Measurements from ENCODE around the gene TMEM63C.

The TMEM63C gene

GRCh38 chr14:77206877-77207389, 25.3 kb downstream of the TMEM63C start:
- Histone ChIP-seq H3K36me3 (ENCODE audit: insufficient read depth, low read length) (no peaks in the 10 kb centered on the region), H3K4me1 (ENCODE audit: insufficient read depth, low read length) (peaks cover 20% of the 10 kb centered on the region), H3K9me3 (ENCODE audit: low read length) (no peaks in the 10 kb centered on the region), H2AFZ (ENCODE audit: low read depth, low read length) (no peak overlapping the region), H3K27me3 (ENCODE audit: insufficient read depth, low read length) (peaks cover 8% of the 10 kb centered on the region), H3K4me3 (ENCODE audit: low read length) (no peak overlapping the region)

GRCh38 chr14:77208291-77208978, 26.8 kb downstream of the TMEM63C start:
- no peaks in the 10 kb centered on the region for H3K36me3 ChIP-seq (ENCODE audit: insufficient read depth, low read length)
- no peak overlapping the region for H2AFZ ChIP-seq (ENCODE audit: low read depth, low read length)
- peaks cover 5% of the 10 kb centered on the region for H3K27me3 ChIP-seq (ENCODE audit: insufficient read depth, low read length)
- no peaks in the 10 kb centered on the region for H3K9me3 ChIP-seq (ENCODE audit: low read length)
- peaks cover 24% of the 10 kb centered on the region for H3K4me1 ChIP-seq (ENCODE audit: insufficient read depth, low read length)
- no peak overlapping the region for H3K4me3 ChIP-seq (ENCODE audit: low read length)

- Histone ChIP-seq H3K4me3 (ENCODE audit: low read length) (no peak overlapping the region), H3K9me3 (ENCODE audit: low read length) (no peaks in the 10 kb centered on the region), H2AFZ (ENCODE audit: low read depth, low read length) (no peak overlapping the region), H3K4me1 (ENCODE audit: insufficient read depth, low read length) (peaks cover 19% of the 10 kb centered on the region), H3K36me3 (ENCODE audit: insufficient read depth, low read length) (no peaks in the 10 kb centered on the region), H3K27me3 (ENCODE audit: insufficient read depth, low read length) (peaks cover 5% of the 10 kb centered on the region)
These were observed 27.4 kb downstream of the TMEM63C start for GRCh38 chr14:77208979-77209318.

GRCh38 chr14:77212097-77212870, 30.7 kb downstream of the TMEM63C start:
- H3K36me3 ChIP-seq (ENCODE audit: insufficient read depth, low read length), result no peaks in the 10 kb centered on the region
- peaks cover 4% of the 10 kb centered on the region for H3K27me3 ChIP-seq (ENCODE audit: insufficient read depth, low read length)
- H3K4me3 ChIP-seq (ENCODE audit: low read length), result no peak overlapping the region
- no peak overlapping the region for H2AFZ ChIP-seq (ENCODE audit: low read depth, low read length)
- no peaks in the 10 kb centered on the region for H3K9me3 ChIP-seq (ENCODE audit: low read length)
- H3K4me1 ChIP-seq (ENCODE audit: insufficient read depth, low read length), result peaks cover 14% of the 10 kb centered on the region

- no peaks in the 10 kb centered on the region for H3K9me3 ChIP-seq (ENCODE audit: low read length)
- H3K4me3 ChIP-seq (ENCODE audit: low read length), result no peak overlapping the region
- H3K4me1 ChIP-seq (ENCODE audit: insufficient read depth, low read length), result peaks cover 8% of the 10 kb centered on the region
- H3K36me3 ChIP-seq (ENCODE audit: insufficient read depth, low read length), result no peaks in the 10 kb centered on the region
- peaks cover 4% of the 10 kb centered on the region for H3K27me3 ChIP-seq (ENCODE audit: insufficient read depth, low read length)
- no peak overlapping the region for H2AFZ ChIP-seq (ENCODE audit: low read depth, low read length)
These were observed 31.5 kb downstream of the TMEM63C start for GRCh38 chr14:77212943-77213678.

- peaks cover 5% of the 10 kb centered on the region for H3K4me1 ChIP-seq (ENCODE audit: insufficient read depth, low read length)
- H3K27me3 ChIP-seq (ENCODE audit: insufficient read depth, low read length), result peaks cover 4% of the 10 kb centered on the region
- H3K9me3 ChIP-seq (ENCODE audit: low read length), result no peaks in the 10 kb centered on the region
- no peaks in the 10 kb centered on the region for H3K36me3 ChIP-seq (ENCODE audit: insufficient read depth, low read length)
- no peak overlapping the region for H3K4me3 ChIP-seq (ENCODE audit: low read length)
- no peak overlapping the region for H2AFZ ChIP-seq (ENCODE audit: low read depth, low read length)
These were observed 32.0 kb downstream of the TMEM63C start for GRCh38 chr14:77213679-77214016.

- Histone ChIP-seq H2AFZ (ENCODE audit: low read depth, low read length) (no peak overlapping the region), H3K36me3 (ENCODE audit: insufficient read depth, low read length) (no peaks in the 10 kb centered on the region), H3K27me3 (ENCODE audit: insufficient read depth, low read length) (peaks cover 4% of the 10 kb centered on the region)
These were observed 32.6 kb downstream of the TMEM63C start for GRCh38 chr14:77214216-77214615.

GRCh38 chr14:77217551-77217950, 36.0 kb downstream of the TMEM63C start:
- H3K27me3 ChIP-seq (ENCODE audit: insufficient read depth, low read length), result peaks cover 4% of the 10 kb centered on the region
- no peaks in the 10 kb centered on the region for H3K9me3 ChIP-seq (ENCODE audit: low read length)
- H2AFZ ChIP-seq (ENCODE audit: low read depth, low read length), result no peak overlapping the region
- H3K4me1 ChIP-seq (ENCODE audit: insufficient read depth, low read length), result peaks cover 2% of the 10 kb centered on the region
- H3K36me3 ChIP-seq (ENCODE audit: insufficient read depth, low read length), result no peaks in the 10 kb centered on the region
- no peak overlapping the region for H3K4me3 ChIP-seq (ENCODE audit: low read length)

More at GRCh38 chr14:77214216-77214615, 32.6 kb downstream of the TMEM63C start:
- Histone ChIP-seq H3K9me3 (ENCODE audit: low read length) (no peaks in the 10 kb centered on the region), H3K4me1 (ENCODE audit: insufficient read depth, low read length) (peaks cover 5% of the 10 kb centered on the region), H3K4me3 (ENCODE audit: low read length) (no peak overlapping the region)

GRCh38 chr14:77219591-77219990, 38.0 kb downstream of the TMEM63C start:
- peaks cover 3% of the 10 kb centered on the region for H3K4me1 ChIP-seq (ENCODE audit: insufficient read depth, low read length)
- H3K4me3 ChIP-seq (ENCODE audit: low read length), result no peak overlapping the region
- H3K9me3 ChIP-seq (ENCODE audit: low read length), result no peaks in the 10 kb centered on the region
- no peak overlapping the region for H2AFZ ChIP-seq (ENCODE audit: low read depth, low read length)
- no peaks in the 10 kb centered on the region for H3K36me3 ChIP-seq (ENCODE audit: insufficient read depth, low read length)
- H3K27me3 ChIP-seq (ENCODE audit: insufficient read depth, low read length), result peaks cover 4% of the 10 kb centered on the region

GRCh38 chr14:77220246-77221017, 38.8 kb downstream of the TMEM63C start:
- Histone ChIP-seq H3K4me1 (ENCODE audit: insufficient read depth, low read length) (peaks cover 3% of the 10 kb centered on the region), H2AFZ (ENCODE audit: low read depth, low read length) (no peak overlapping the region), H3K27me3 (ENCODE audit: insufficient read depth, low read length) (no peaks in the 10 kb centered on the region), H3K4me3 (ENCODE audit: low read length) (no peak overlapping the region), H3K36me3 (ENCODE audit: insufficient read depth, low read length) (no peaks in the 10 kb centered on the region), H3K9me3 (ENCODE audit: low read length) (no peaks in the 10 kb centered on the region)

- H3K36me3 ChIP-seq (ENCODE audit: insufficient read depth, low read length), result no peaks in the 10 kb centered on the region
- no peak overlapping the region for H3K4me3 ChIP-seq (ENCODE audit: low read length)
- H2AFZ ChIP-seq (ENCODE audit: low read depth, low read length), result no peak overlapping the region
- no peaks in the 10 kb centered on the region for H3K27me3 ChIP-seq (ENCODE audit: insufficient read depth, low read length)
- H3K9me3 ChIP-seq (ENCODE audit: low read length), result no peaks in the 10 kb centered on the region
- peaks cover 3% of the 10 kb centered on the region for H3K4me1 ChIP-seq (ENCODE audit: insufficient read depth, low read length)
These were observed 39.8 kb downstream of the TMEM63C start for GRCh38 chr14:77221241-77221871.

GRCh38 chr14:77222546-77223225, 41.1 kb downstream of the TMEM63C start:
- no peaks in the 10 kb centered on the region for H3K9me3 ChIP-seq (ENCODE audit: low read length)
- no peak overlapping the region for H3K4me3 ChIP-seq (ENCODE audit: low read length)
- peaks cover 3% of the 10 kb centered on the region for H3K4me1 ChIP-seq (ENCODE audit: insufficient read depth, low read length)
- no peak overlapping the region for H2AFZ ChIP-seq (ENCODE audit: low read depth, low read length)
- no peaks in the 10 kb centered on the region for H3K27me3 ChIP-seq (ENCODE audit: insufficient read depth, low read length)
- H3K36me3 ChIP-seq (ENCODE audit: insufficient read depth, low read length), result no peaks in the 10 kb centered on the region
